NCI-H146 (cell line): ENCODE results near the gene SYT8.

Experiments used
- DNase-seq: peaks from one replicate; lab custom pipeline; 2025; lab: John Stamatoyannopoulos, UW

SYT8 gene

GRCh38 chr11:1817511-1817910 lies 17.3 kb upstream of the SYT8 start:
- no peak for DNase-seq

- no peak for DNase-seq
Measured at GRCh38 chr11:1819074-1819473, 15.7 kb upstream of the SYT8 start.

- DNase-seq = no peak
Measured at GRCh38 chr11:1820463-1821325, 14.1 kb upstream of the SYT8 start.

DNA sequence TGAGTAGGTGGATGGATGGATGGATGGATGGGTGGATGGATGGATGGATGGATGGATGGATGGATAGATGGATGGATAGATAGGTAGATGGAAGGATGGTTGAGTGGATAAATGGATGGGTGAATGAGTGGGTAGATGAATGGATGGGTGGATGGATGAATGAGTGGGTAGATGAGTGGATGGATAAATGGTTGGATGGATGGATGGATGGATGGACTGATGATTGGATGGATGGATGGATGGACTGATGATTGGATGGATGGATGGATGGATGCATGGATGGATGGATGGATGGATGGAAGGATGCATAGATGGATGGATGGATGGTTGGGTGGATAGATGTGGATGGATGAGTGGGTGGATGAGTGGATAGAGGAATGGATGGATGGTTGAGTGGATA lies 13.2 kb upstream of the SYT8 start:
- DNase-seq = no peak

- no peak for DNase-seq
Measured at GRCh38 chr11:1822648-1823375, 12.0 kb upstream of the SYT8 start.

GRCh38 chr11:1823376-1824220 lies 11.2 kb upstream of the SYT8 start:
- DNase-seq = no peak

DNA sequence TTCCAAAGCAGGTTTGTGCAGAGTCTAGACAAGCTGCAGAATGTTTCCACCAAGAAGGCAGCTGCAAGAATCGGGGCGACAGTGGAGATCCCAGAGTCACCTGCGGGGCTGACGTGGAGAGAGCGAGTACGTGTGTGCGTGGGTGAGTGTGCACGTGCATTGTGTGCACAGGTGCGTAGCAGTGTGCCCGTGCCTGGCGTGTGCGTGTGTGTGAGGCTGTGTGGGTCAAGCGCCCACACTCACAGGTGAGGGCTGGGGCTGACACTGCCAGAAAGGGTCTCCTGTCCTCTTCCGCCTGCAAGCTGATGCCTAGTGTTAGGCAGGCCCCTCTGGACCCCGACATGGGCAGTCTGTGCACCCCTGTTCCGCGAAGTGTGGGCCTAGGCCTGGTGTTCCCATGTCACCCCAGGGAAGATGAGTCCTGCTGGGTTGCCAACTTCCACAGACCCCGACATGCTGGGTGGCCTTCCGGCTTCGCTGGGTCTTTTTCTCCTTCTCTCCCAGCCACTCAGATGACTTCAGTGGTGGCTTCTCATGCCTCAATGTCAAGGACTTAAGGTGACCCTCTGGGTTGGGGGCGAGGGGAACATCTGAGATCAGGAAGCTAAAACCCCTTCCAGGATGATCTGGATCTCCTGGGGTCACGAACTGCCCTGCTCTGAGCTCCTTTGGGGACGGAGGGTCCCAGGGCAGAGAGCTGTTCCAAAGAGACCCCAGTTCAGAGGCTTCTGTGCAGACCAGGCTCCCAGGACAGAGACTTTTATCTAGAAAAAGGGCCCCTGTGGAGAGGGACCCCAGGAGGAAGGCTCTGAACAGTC lies 10.4 kb upstream of the SYT8 start:
- no peak for DNase-seq

DNA sequence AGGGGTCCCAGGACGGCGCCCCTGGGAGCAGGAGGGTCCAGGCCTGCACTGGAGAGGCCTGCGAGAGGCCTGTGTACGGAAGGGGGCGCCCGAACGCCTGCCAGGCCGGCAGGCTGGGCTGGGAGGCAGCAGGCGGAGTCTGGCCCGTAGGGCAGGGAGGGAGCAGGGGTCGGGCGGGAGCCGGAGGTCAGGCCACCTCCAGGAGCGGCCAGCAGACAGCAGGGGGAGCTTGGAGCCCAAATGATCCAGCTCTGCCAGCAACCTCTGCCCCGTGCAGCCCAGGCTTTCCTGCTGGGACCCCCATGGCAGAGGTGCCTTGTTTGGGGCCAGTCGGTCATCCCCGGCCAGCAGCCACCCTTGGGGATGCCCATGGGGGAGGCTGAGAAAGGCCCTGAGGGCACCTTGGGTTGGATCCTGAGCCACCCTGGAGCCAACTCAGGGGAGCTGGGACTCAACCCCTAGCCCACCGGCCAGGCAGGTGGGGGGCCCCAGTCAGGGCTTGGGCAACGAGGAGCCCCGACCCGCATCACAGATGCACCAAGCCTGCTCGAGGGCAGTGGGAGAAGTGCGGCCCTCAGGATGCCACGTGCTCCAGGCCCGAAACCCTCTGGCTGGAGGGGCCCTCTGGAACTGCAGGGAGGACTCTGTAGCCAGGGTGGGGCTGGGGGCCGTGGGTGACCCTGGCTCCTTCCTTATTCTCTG lies 9.6 kb upstream of the SYT8 start:
- DNase-seq = no peak

- DNase-seq = no peak
Measured at GRCh38 chr11:1825785-1826451, 8.9 kb upstream of the SYT8 start.

GRCh38 chr11:1826552-1827094 lies 8.2 kb upstream of the SYT8 start:
- no peak for DNase-seq

DNA sequence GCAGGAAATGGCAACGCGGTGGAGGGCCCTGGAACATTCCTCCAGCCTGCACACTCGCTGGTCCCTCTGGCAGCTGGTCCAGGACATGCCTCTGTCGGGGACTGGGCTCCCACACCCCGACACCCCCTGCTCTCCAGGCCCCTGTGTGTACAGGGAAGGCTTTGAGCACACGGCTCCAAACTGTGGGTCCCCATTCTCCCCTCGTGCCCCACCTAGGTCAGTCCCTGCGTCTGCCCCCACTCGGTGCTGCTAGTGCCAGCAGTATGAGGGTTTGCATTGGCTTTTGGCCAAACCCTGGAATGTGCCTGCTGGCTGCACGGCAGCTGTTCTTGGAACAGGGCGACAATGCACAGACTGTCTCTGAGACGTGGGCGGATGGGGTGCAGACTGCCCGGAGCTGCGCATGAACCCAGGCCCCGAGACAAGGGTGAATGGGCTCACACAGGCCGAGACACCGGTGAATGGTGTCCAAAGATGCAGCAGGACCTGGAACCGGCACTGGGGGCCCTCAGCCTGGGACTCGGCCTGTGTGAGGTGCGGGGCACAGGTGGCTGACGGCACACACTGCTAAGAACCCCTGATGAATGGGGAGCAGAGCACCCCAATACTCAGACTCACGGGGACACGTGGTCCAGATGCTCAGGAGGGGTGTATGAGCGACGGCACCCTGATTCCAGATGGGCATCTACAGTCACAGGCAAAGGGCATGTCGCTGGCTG lies 7.5 kb upstream of the SYT8 start:
- DNase-seq = peak; percentile 34

DNA sequence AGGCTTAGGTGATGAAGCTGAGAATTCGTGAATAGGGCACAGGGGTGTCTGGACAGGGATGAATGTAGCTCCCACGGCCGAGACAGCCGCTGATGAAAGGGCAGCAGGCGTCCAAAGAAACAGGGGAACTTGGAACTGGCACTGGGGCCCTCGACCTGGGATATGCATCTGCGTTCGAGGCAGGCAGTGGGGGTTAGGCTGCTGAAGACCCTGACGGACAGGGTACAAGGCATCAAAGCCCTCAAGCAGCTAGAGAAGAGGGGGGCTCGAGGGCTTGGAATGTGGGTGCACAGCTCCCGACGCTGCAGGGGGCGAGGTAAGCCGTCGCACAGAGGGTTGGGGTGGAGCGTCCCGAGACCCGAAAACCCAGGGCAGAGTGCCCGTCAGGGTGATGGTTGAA lies 6.9 kb upstream of the SYT8 start:
- no peak for DNase-seq

GRCh38 chr11:1828542-1828941 lies 6.2 kb upstream of the SYT8 start:
- no peak for DNase-seq

- DNase-seq = no peak
Measured at GRCh38 chr11:1829039-1829820, 5.6 kb upstream of the SYT8 start.

GRCh38 chr11:1830004-1830321 lies 4.8 kb upstream of the SYT8 start:
- no peak for DNase-seq

GRCh38 chr11:1830322-1831223 lies 4.2 kb upstream of the SYT8 start:
- DNase-seq = peak; percentile 23

DNA sequence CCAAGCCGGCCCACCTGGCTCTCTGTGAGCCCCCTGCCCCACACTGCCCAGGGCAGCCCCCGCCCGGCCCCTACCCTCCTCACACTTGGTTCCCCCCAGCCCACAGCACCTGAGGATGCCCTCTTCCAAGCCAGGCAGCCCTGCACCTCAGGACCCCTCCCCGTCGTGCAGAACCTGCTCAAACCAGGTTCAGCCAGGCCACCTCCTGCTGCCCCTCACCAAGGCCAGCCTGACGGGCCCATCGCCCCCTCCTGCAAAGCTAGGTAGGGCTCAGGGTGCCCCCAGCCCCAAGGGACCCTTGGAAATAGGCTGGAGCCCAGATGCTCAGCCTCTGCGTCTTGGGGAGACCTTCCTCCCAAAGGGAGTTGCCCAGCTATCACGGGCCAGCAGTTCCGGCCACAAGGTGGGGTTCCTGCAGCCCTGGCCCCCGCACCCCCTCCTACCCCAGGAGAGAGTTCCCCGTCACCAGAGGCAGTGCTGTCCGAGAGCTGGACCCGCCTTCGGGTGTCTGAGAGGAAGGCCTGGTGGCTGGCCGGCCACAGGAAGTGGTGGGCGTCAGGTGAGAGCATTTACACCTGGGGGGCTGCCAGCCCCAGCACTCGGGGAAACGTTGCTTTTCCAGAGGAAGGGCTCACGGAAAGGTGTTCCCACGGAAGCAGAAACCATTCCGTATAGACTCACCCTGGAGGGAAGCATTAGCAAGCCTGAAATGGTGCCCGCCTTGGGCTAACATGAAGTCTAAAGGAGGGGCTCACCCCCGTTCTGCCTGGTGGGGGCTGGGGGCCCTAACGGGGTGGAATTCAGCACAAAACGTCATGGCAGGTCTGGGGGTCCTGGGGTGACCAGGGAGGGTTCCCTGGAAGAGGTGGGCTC lies 3.2 kb upstream of the SYT8 start:
- DNase-seq = no peak
